HFFc6 (cell line): ENCODE results near the gene MFAP3. TPM values are rescaled to one million over a fixed set of nuclear protein-coding genes. Genes with fewer than 3 reads are reported as not detected.
"Not testable (repeated sequence)": the region's sequence is repeated elsewhere in the genome, so short reads cannot be mapped to it uniquely, and the experiment has no call there.

Experiments
- DNase-seq: peaks from one replicate; pipeline ENCODE4 v3.0.0-alpha.2; 2018
- H3K27ac Mint-ChIP-seq: 2 replicates; pipeline ENCODE4 v1.8.0; 2020; ENCODE audit warnings: mild to moderate bottlenecking, mixed read lengths
- H3K27me3 Mint-ChIP-seq: 2 replicates; pipeline ENCODE4 v1.8.0; 2021; ENCODE audit warnings: mild to moderate bottlenecking, moderate library complexity, mixed read lengths; ENCODE audit not compliant: insufficient read depth
- H3K36me3 Mint-ChIP-seq: 2 replicates; pipeline ENCODE4 v1.8.0; 2021; ENCODE audit warnings: low read depth, mixed read lengths
- H3K4me1 Mint-ChIP-seq: 2 replicates; pipeline ENCODE4 v1.8.0; 2020; ENCODE audit warnings: low read depth, mixed read lengths
- H3K4me3 Mint-ChIP-seq: 2 replicates; pipeline ENCODE4 v1.8.0; 2020; ENCODE audit warnings: mild to moderate bottlenecking, moderate library complexity, mixed read lengths
- H3K9me3 Mint-ChIP-seq: 2 replicates; pipeline ENCODE4 v1.8.0; 2020; ENCODE audit warnings: mild to moderate bottlenecking, mixed read lengths
- CTCF ChIP-seq: fragments of 200-600 bp; sonication (generic); IDR thresholded peaks from 2 replicates; pipeline ENCODE4 v1.5.0; 2021; ENCODE audit warnings: antibody characterized with exemption, mild to moderate bottlenecking
- total RNA-seq, 6 experiments: library from RNA; stranded (reverse); fragmentation: NEBNext Ultra II Directional; extraction: Animal tissue kit (Norgen Biotek cat#: 25700); gene quantifications; 2 replicates in 1 of 6; 3 replicates in 5 of 6; pipeline ENCODE4 v1.2.3, GENCODE V29; 2021

Gene MFAP3
- total RNA-seq, 6 experiments from 2014 or later: 23.5 to 30.1 (median 27.3) TPM

GRCh38 chr5:154059583-154059982 lies 20.8 kb downstream of the MFAP3 start:
- no peak for DNase-seq
- H3K9me3 Mint-ChIP-seq: no peaks in the 10 kb centered on the region
- no peak for TF ChIP-seq CTCF
- H3K4me1 Mint-ChIP-seq: no peaks in the 10 kb centered on the region
- H3K27ac Mint-ChIP-seq: no peak overlapping the region
- no peaks in the 10 kb centered on the region; the same call in 1 of the 2 replicates for H3K27me3 Mint-ChIP-seq
- no peak overlapping the region for H3K4me3 Mint-ChIP-seq
- peaks cover 5% of the 10 kb centered on the region; the same call in 1 of the 2 replicates for H3K36me3 Mint-ChIP-seq

- Mint-ChIP-seq H3K27ac (no peak overlapping the region), H3K9me3 (no peaks in the 10 kb centered on the region), H3K27me3 (peaks cover 1% of the 10 kb centered on the region; the same call in 1 of the 2 replicates), H3K4me3 (no peak overlapping the region), H3K4me1 (no peaks in the 10 kb centered on the region), H3K36me3 (no peaks in the 10 kb centered on the region)
- TF ChIP-seq CTCF: no peak
- DNase-seq: no peak
Observed at GRCh38 chr5:154060606-154061005, 21.8 kb downstream of the MFAP3 start.

GRCh38 chr5:154063372-154063771 lies 24.6 kb downstream of the MFAP3 start:
- Mint-ChIP-seq H3K27ac (no peak overlapping the region), H3K36me3 (no peaks in the 10 kb centered on the region), H3K4me3 (no peak overlapping the region), H3K4me1 (no peaks in the 10 kb centered on the region), H3K27me3 (peaks cover 1% of the 10 kb centered on the region; the same call in 1 of the 2 replicates), H3K9me3 (no peaks in the 10 kb centered on the region)
- no peak for TF ChIP-seq CTCF
- DNase-seq: no peak

GRCh38 chr5:154065971-154066370 lies 27.2 kb downstream of the MFAP3 start:
- no peak for TF ChIP-seq CTCF

GRCh38 chr5:154069854-154070253 lies 31.1 kb downstream of the MFAP3 start:
- not testable (repeated sequence) for H3K4me3 Mint-ChIP-seq, DNase-seq, H3K9me3 Mint-ChIP-seq, H3K36me3 Mint-ChIP-seq, H3K27me3 Mint-ChIP-seq, H3K27ac Mint-ChIP-seq
- peaks cover 15% of the 10 kb centered on the region; the same call in 1 of the 2 replicates for H3K4me1 Mint-ChIP-seq

More at GRCh38 chr5:154065971-154066370, 27.2 kb downstream of the MFAP3 start:
- no peaks in the 10 kb centered on the region for H3K36me3 Mint-ChIP-seq
- no peak overlapping the region for H3K27ac Mint-ChIP-seq
- H3K4me1 Mint-ChIP-seq: no peaks in the 10 kb centered on the region
- no peak for DNase-seq
- H3K4me3 Mint-ChIP-seq: no peak overlapping the region
- no peaks in the 10 kb centered on the region for H3K9me3 Mint-ChIP-seq
- peaks cover 4% of the 10 kb centered on the region for H3K27me3 Mint-ChIP-seq

- Mint-ChIP-seq H3K27me3 (peaks cover 10% of the 10 kb centered on the region), H3K4me1 (peaks cover 15% of the 10 kb centered on the region), H3K4me3 (peak overlapping the region; percentile 76), H3K36me3 (no peaks in the 10 kb centered on the region), H3K9me3 (no peaks in the 10 kb centered on the region), H3K27ac (no peak overlapping the region)
- DNase-seq: no peak
- TF ChIP-seq CTCF: no peak
Observed at GRCh38 chr5:154071799-154072413, 33.1 kb downstream of the MFAP3 start.
